GM18519 (cell line): ENCODE data around the gene NAV2.

Experiments
- ATAC-seq: cut with Tn5 transposase; IDR thresholded peaks from one replicate; pipeline ENCODE4 v1.9.1; 2021; ENCODE audit warnings: mild to moderate bottlenecking, moderate library complexity; ENCODE audit not compliant: unreplicated experiment, low FRiP score

The NAV2 gene

DNA sequence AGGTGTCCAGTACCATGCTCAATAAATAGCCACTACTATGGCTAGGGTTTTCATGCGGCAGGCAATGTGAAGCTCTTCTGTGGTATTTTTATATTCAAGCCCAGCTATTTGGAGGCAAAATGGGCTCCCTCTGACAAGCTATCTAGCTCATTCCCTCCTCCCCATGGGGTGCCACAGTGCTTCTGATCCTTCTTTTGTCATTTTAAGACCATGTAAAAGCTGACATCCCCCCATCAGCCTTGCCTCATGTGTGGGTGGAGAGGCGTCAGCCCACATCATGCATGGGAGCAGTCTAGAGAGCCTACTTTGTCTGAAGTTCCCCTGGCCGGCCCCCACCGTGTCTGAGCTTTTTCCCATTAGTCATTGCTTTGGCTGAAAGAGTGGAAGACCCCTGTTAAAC is 59.8 kb downstream of the NAV2 start:
- no peak for ATAC-seq

DNA sequence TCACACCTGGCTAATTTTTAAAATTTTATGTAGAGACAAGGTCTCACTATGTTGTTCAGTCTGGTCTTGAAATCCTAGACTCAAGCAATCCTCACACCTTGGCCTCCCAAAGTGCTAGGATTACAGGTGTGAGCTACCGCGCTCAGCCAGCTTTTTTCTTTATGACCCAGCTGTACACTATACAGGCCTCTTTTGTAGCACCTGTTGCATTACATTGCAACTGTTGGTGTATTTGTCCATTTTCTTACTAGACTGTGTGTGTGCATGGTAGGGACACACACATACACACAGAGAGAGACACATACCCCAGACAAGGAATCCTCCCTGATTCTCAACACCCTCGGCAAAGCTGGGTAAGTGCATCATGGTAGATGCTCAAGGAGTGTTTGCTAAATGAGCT is 61.7 kb downstream of the NAV2 start:
- no peak for ATAC-seq

DNA sequence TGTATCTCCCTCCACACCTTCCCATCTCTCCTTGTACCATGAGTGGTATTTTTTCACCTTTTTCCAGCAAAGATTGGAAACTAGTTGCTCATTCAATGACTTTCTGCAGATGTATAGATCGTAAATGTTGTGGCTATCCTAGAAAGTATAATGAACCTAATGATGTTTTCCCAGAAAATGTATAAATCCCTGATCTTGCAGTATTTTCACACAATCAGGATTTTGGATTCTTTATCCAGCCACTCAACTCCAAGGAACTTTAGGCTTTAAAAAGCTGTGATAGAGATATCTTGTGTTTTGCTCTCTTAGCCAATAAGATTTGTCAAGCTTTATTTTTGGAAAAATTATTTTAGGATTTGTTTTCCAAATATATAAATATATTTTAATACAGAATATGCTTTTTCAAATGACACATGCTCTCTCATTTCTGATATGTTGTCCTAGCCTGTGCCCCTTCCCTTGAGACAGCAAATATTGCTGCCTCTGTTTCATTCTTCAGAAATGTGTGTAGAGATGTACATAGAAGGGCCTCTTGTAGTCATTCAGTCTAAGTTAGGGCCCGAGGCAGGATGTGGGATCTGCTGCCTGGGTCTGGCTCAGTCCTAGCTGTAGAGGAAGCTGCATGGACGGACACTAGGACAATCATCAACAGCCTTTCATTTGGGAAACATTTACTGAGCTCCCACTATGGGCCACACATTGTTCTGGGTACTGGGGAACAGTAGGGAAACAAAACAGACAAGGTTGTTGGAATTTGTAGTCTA is 62.4 kb downstream of the NAV2 start:
- ATAC-seq: no peak

DNA sequence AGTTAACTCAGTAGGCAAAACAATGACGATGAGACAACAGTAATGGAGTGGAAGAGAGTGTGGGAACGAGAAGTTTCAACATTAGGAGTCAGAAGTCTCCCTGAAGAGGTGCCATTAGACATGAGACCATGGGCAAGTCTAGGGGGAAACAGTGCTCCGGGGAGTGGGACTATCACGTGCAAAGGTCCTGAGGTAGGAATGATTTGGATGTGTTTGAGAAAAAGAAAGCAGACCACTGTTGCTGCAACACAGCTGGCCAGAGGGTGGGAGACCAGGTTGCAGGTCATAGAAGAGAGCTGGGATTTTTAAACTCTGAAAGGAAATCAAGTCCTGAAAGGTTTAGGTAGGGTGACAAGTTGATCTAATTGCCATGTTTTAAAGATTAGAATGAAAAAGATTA is 63.0 kb downstream of the NAV2 start:
- no peak for ATAC-seq

DNA sequence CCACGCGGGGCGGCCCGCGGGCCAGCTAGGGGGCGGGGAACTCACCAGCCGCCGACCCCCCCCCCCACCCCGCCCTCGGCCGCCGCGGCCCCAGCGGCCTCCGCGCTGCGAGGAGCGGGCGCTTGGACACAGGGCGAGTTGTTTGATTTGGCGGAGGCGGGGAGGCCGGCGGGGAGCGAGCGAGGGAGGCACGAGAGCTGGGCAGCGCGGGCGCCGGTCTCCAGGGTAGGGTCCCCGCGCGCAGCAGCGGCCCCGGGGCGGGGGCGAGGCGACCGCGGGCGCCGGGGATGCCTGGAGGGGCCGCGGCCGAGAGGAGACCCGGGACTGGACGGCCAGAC is 64.4 kb downstream of the NAV2 start:
- ATAC-seq: peak; percentile 25

DNA sequence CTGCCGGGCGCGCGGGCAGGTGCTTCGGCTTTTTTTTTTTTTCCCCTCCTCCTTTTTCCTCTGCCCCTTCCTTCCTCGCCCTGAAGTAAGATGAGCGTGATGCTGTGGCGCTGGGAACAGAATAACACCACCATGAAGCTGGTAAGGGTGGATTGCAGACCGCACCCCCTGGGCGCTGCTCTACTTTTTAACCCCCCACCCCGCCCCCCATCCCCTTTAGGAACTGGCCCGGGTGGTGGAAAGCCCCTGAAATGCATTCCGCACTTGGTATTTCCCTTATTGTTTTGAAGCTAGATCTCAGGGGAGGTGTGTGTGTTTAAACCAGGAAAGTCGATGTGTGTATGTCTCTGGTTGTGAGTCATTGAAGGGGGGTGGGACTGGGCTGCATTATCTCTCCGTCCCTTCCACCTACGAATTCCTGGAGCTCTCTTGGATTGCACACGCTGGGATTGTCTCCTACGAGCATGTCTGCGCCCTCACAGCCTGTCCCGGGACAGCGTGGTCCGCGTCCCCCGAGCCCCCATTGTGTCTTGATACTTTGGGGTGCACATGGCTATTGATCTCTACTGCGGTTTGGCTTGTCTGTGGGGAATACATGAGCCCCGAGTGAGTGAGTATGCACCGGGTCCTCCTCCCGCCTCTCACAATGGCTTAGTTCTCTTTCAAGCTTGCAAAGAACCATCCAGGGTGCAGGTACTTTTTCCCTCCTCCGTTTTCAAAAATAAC is 64.9 kb downstream of the NAV2 start:
- ATAC-seq: peak; percentile 61

DNA sequence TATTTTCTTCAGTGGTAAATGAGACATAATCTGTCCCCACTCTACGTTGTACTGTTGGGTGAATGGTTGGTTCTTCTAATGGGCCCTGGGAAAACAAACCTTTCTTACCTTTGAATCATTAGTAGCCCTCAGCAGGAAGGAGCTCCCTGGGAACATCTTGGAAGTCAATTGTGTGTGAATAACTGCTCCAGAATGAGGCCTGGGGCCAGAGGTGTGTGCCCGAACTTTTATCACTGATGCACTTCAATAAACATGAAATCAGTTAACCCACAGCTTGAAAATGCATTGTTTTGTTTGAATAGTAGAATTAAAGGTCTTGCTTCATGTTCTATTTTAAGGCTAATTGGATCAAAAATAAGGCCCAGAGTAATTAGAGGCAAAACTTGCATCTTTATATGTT is 67.1 kb downstream of the NAV2 start:
- no peak for ATAC-seq

DNA sequence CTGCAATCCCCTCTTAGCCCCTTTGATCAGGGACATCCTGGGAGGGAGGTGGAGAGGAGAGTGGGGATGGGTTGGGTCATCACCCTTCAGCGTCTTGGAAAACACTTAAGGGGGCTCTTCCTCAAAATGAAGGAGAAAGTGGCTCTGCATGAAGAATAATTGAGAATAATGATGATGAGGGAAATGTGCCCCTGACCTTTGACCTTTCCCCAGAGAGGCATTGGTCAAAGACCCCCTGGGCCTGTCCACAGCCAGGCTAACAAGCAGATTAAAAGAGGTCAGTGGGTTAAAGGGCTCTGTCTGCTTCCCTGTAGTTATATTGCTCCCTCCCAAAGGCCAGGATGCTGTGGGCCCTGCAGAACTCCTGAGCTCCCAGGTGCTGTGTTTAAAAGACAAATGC is 68.7 kb downstream of the NAV2 start:
- ATAC-seq: no peak

DNA sequence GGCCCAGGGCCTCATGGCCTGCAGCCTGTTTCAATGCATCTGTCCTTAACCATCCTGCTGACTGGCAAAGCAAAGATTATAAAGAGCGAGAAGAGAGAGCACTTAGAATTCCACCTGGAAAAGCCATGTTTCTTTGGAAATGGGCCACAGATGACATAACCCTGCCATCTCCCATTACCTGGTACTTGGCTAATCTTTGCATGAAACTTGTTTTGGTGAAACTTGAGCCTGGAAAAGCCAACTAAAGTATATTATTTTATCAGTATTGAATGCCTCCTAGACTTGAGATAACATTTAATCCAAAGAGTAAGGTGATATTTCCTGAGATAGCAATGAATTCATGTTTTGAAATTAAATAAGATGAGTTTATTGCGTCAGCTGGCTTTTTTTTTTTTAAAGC is 72.6 kb downstream of the NAV2 start:
- ATAC-seq: no peak

DNA sequence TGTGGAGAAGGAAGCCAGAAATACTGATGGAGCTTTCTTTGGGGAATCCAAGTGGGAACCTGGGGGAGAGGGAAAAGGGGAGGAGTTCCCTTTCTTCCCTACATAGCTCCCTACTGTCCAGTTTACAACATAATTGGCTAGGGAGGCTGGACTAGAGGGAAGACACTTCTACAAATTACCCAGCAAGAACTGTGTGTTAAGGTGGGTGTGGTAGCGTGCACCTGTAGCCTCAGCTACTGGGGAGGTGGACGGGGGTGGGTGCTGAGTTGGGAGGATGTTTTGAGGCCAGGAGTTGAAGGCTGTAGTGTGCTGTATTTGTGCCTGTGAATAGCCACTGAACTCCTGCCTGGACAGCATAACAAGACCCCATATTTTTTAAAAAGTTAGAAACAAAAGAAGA is 74.0 kb downstream of the NAV2 start:
- no peak for ATAC-seq

DNA sequence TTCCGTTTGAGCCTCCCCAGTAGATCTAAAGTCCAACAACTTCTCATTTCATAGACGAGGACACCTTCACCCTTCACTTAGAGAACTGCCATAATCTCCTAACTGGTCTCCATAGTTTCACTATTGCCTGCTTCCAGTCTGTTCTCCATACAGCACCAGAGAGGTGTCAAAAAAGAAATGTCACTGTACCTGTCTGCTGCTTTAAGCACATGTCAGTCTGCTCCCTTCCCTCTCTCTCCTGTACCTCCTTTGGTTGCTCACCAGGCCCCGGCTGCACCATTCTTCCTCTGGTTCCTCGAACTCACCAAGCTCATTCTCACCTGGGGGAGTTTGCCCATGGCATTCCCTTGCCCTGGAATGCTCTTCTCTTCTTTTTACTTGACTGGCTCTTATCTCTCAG is 75.8 kb downstream of the NAV2 start:
- no peak for ATAC-seq

DNA sequence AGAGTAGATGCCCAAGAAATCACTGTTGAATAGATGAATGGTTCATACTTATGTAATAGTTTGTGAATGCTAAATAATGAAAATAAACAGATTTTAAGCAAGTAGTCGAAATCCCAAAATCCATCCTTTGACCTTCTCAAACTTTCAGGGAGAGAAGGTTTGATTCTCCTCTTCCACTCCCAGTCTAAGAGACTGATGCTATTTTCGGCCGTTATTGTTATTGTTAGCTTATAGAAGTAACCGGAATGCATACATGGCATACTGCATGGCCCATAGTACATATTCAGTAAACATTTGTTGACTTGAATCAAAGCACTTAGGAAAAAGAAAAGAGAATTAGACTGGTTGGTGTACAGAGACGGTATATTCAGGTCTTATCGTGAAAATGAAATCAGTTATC is 76.6 kb downstream of the NAV2 start:
- no peak for ATAC-seq

DNA sequence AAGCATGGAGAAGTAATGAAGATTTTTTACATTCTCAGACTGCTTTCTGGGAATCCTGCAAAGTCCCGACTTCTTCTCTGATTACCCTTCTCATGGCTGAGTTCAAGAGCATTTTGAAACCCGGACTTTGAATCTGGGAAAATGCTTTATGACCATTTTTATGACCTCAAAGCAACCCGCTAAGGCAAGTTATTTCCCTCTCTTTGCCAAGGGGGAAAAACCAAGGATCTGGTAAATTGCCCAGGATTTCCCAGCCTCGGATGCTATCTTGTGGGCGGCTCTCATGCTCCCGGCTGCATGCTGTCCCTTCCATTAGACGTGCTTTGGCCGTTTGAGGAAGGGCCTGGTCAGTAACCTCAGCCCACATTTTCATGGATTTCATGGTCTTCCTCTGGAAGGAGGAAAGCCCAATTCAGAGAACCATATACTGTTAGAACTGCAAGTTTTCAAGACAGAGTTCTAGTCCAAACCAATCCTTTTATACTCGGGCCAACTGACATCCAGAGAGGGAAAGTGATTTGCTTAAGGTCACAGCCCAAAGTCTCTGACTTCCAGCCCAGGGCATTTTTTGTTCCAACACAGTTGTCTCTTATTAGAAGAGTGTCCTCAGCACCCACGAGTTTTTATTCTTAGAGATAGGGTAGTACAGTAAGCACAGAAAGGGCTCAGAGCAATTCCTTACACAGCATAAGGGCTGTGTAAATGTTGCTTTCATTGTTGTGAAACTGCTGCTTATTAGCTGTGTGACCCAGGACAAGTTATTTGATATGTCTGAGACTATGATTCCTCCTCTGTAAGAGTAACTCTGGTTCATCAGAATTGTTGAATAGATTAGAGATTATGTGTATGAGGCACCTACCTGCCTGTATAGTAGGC is 77.4 kb downstream of the NAV2 start:
- no peak for ATAC-seq

DNA sequence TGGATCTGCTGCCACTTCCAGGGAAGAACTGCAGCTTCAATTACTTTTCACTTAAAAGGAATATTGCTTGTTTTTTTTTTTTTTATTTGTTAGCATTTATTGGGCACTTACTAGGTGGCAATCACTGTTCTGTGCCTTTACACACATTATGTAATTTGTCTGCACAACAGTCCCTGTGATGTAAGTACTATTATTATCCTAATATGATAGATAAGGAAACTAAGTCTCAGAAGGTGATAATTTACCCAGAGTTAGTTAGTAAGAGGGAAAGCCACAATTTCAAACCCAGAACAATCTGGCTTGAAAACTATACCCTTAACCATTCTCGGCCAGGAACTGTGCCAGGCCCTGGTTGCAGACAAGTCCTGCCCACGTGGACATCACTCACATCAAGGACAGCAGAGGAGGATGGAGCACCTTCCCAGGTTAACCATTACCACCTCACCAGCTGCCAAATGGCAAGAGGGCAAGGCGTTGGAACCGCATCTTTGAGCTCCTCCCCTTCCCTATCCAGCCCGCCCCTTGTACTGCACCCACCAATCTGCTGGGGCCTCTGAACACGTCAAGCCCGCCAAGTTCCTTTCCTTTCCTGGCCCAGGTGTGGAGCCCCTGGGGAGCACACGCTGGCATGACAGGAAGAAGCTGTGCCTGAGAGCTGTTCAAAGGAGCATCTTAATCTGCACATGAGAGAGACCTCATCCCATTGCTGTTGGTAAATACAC is 78.4 kb downstream of the NAV2 start:
- ATAC-seq: no peak

DNA sequence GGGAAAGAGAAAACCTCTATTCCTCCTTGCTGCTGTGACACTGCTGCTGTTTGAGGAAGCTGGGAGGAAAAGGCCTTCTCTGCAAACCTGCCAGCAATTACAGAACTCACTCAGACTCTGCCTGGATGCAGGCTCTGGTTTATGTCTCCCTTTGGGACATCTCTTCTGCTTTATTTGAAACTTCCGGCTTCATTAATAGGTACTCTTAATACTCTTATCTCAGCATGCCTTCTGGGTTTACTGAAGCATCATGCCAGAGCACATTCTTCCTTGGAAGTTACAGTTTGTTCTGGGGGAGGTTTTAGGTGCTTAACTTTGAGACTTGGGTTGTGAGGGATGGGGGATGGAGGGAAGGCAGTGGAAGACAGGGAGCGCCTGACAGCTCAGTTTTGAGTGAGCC is 79.9 kb downstream of the NAV2 start:
- ATAC-seq: no peak

DNA sequence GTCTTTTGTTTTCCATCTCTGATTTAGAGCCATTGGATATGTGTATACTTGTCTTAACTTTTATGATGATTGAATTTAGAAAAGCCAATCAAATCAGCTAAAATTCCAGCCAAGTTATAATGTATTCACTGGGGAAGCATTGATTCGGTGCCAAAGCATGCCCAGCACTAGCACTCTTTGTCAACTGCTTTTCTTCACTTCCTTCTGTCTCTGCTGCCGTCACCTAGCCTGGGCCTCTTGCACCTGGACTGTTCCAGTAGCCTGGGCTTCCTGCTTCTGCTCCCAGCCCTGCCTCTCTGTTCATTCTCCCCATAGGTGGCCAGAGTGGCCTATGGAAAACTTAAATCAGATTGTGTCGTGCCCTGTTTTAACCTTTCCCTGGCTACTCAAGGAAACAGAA is 80.7 kb downstream of the NAV2 start:
- no peak for ATAC-seq

DNA sequence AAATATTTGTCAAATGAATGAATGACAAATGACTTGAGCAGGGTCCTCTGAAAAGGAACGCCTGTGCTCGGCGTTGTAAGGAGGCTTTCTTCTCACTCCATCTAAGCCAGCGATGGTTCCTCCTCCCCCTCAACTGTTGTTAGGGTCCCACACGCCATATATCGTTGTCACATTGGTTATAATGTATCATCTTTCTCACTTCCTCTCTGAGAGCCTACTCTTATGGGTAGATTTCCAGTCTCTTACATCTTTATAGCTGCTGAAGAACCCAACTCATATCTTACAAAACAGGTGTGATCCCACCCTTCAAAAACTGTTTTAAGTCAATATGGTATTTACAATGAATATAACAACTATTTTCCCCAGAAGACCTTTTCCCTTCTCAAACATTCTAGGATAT is 81.5 kb downstream of the NAV2 start:
- no peak for ATAC-seq

DNA sequence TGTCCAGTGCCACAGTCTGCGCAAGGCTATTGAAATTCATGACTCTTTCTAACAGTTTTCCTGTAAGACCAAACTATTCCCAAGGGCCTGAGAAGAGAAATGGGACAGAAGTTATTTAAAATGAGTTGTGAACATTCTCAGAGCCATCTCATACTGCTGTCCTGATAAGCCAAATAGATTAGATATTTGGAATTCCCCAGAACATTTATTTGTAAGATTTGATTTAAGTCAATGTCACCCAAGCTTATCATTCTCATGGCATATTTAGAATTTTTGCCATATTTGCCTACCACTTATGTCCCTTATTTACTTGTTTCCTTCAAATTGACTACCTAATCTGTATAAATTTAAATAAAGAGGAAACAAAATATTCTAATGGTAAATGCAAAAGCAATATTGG is 82.4 kb downstream of the NAV2 start:
- ATAC-seq: no peak

DNA sequence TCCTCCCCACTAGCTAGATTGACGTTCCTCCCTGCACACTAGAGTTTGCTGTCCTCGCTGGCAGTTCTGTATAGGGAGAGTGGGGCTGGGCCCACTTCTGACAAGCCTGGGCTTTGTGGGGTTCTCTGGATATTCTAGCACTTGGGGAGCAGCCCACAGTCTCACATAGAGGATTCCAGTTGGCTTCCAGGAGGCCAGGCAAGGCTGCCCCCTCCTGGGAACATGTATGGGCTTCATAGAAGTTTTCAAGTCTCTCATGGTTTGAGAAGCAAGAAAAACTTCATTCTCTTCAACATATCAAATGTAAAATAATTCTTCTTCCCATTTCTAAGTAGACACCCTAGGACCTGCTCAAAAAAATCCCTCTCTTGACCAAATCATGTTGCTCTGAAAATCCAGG is 87.5 kb downstream of the NAV2 start:
- ATAC-seq: no peak

DNA sequence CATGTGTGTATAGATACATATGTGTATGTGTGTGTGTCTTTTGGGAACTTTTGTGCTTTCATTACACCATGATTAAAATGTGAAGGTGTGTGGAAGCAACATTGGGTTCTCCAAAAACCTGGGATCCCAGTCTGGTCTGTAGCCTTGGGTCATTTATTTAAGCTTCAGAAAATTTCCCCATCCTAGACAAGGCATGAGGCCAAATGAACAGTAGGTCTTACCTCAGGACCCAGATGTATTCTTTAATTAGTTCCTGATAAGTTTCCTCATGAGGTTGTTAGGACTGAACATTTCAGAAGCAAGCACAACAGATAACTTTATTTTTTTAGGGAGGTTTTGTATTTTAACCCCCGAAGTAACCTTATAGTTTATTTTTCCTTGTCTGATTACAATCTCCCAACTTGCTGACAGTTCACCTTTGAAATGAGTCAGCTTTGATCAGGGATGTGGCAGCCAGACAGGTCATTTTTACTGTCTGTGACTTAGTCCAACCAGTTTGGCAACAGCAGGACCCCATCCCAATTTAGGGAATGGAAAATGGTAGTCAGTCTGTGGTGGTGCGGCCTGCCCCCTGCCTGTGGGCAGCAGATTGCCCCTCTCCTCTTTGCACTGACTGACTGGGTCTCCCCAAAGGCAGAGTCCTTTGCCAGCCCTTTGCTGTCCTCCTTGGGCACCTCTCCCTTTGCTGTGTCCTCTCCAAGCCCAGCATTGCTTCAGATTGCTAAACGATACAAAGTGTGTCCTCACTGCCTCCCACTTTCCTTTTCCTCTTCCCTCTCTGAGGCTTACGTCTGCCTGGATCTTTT is 88.3 kb downstream of the NAV2 start:
- no peak for ATAC-seq
